Naive thymus-derived CD4-positive, alpha-beta T cell (primary cell): ENCODE measurements around the gene SELENOO. TPM values are rescaled to one million over a fixed set of nuclear protein-coding genes. Genes with fewer than 3 reads are reported as not detected.

Source experiments
- ATAC-seq: fragments of 150-1000 bp; cut with Tn5 transposase; 2 replicates; pipeline ENCODE4 v1.10.0; 2021; ENCODE audit warnings: mild to moderate bottlenecking, moderate library complexity
- CTCF ChIA-PET: fragments of 350-600 bp; sonication (Branson Sonifier 250); formaldehyde crosslinking; loops from one replicate; lab custom pipeline; 2021; ENCODE audit warnings: antibody characterized with exemption; lab: Charles Lee
- POLR2A ChIA-PET: fragments of 350-600 bp; sonication (Branson Sonifier 250); formaldehyde crosslinking; loops from one replicate; lab custom pipeline; 2021; ENCODE audit warnings: antibody characterized with exemption, inconsistent platforms; lab: Charles Lee
- DNase-seq, 9 donors: peaks; one replicate each; pipeline versions ENCODE4 v3.0.0 to v3.0.0-alpha.2; 2020 to 2022; ENCODE audit warnings: mixed read lengths in 1 of 9
- H3K27ac ChIP-seq: one replicate; pipeline ENCODE4 v1.7.0; 2013; ENCODE audit warnings: mild to moderate bottlenecking, low read depth, low read length, moderate library complexity
- H3K27me3 ChIP-seq, 2 donors: one replicate each; pipeline ENCODE4 v1.7.0; 2013; ENCODE audit warnings: low read length in 2 of 2, mild to moderate bottlenecking in 2 of 2, moderate library complexity in 2 of 2; ENCODE audit not compliant: control insufficient read depth in 2 of 2, insufficient read depth in 2 of 2
- H3K36me3 ChIP-seq, 3 experiments: 1 replicate in 2 of 3; 2 replicates in 1 of 3; pipeline ENCODE4 v1.7.0; 2013; ENCODE audit warnings: low read length in 3 of 3, mild to moderate bottlenecking in 3 of 3, moderate library complexity in 1 of 3; ENCODE audit not compliant: insufficient read depth in 3 of 3, control insufficient read depth in 2 of 3
- H3K4me1 ChIP-seq, 2 donors: one replicate each; pipeline ENCODE4 v1.7.0; 2013; ENCODE audit warnings: low read length in 2 of 2, mild to moderate bottlenecking in 2 of 2, moderate library complexity in 1 of 2; ENCODE audit not compliant: control insufficient read depth in 2 of 2, insufficient read depth in 2 of 2
- H3K4me3 ChIP-seq: 2 replicates; pipeline ENCODE4 v1.7.0; 2013; ENCODE audit warnings: mild to moderate bottlenecking, low read length
- H3K9me3 ChIP-seq, 3 experiments: 1 replicate in 2 of 3; 2 replicates in 1 of 3; pipeline ENCODE4 v1.7.0; 2013; ENCODE audit warnings: low read length in 3 of 3; ENCODE audit not compliant: control insufficient read depth in 2 of 3
- H3K27ac Mint-ChIP-seq, 9 donors: one replicate each; pipeline ENCODE4 v1.8.0; 2020 to 2022; ENCODE audit warnings: mixed read lengths in 9 of 9, mild to moderate bottlenecking in 8 of 9, moderate library complexity in 5 of 9, inconsistent platforms in 2 of 9
- H3K27me3 Mint-ChIP-seq, 5 donors: one replicate each; pipeline ENCODE4 v1.8.0; 2021 to 2022; ENCODE audit warnings: mixed read lengths in 5 of 5, mild to moderate bottlenecking in 1 of 5
- H3K36me3 Mint-ChIP-seq, 5 donors: one replicate each; pipeline ENCODE4 v1.8.0; 2020 to 2022; ENCODE audit warnings: mixed read lengths in 5 of 5, mild to moderate bottlenecking in 3 of 5, inconsistent platforms in 1 of 5
- H3K4me1 Mint-ChIP-seq, 7 donors: one replicate each; pipeline ENCODE4 v1.8.0; 2020 to 2022; ENCODE audit warnings: mixed read lengths in 7 of 7, mild to moderate bottlenecking in 3 of 7, inconsistent platforms in 1 of 7
- H3K4me3 Mint-ChIP-seq, 10 donors: one replicate each; pipeline ENCODE4 v1.8.0; 2020 to 2022; ENCODE audit warnings: mild to moderate bottlenecking in 10 of 10, mixed read lengths in 10 of 10, moderate library complexity in 6 of 10, inconsistent platforms in 2 of 10
- H3K9me3 Mint-ChIP-seq, 11 donors: one replicate each; pipeline ENCODE4 v1.8.0; 2020 to 2022; ENCODE audit warnings: mixed read lengths in 11 of 11, mild to moderate bottlenecking in 4 of 11, inconsistent platforms in 1 of 11, moderate library complexity in 1 of 11
- intact Hi-C, 2 donors: fragments of 100-400 bp; cut with micrococcal nuclease; formaldehyde crosslinking; loops; one replicate each; pipeline ENCODE4 v1.15.1; 2023
- polyA plus RNA-seq, 2 donors: library from polyadenylated mRNA; unstranded; fragments of 300-500 nt; fragmentation: Illumina TruSeq; gene quantifications; one replicate each; pipeline ENCODE4 v1.2.3, GENCODE V29; 2021
- total RNA-seq, 6 experiments: library from RNA in 5 of 6; stranded (reverse) in 5 of 6; gene quantifications; 1 replicate in 5 of 6; 2 replicates in 1 of 6; pipeline ENCODE4 v1.2.3 and lab custom pipeline; 2021 to 2026

Gene SELENOO
- total RNA-seq (10 to 100 TPM; 26.7 to 36.6 (median 32.4) TPM), polyA plus RNA-seq (1 to 10 TPM; 3.4 to 5.9 TPM), total RNA-seq (lab: John Stamatoyannopoulos, UW) (37.4 reads per million, percentile 65 among the genes with 10 or more reads in this experiment)

- ATAC-seq (peak; percentile 94), DNase-seq (peak; percentile 76 to 93 (median 83))
- intact Hi-C loops, result loop anchor here (1.0 to 2.0 kb wide), 7 partner anchors 9 to 382 kb away; partner anchors contain the start of genes CHKB (in 1 of the 2), PPP6R2 (in 1 of the 2), TRABD (in 1 of the 2) and TUBGCP6 (in 1 of the 2)
- peaks cover 4 to 15% of the 10 kb centered on the region in 2 donors for H3K4me1 ChIP-seq
- peak within 1 kb of the TSS; percentile 74 to 90 (median 82) for H3K4me3 Mint-ChIP-seq
- H3K4me3 ChIP-seq, result peak within 1 kb of the TSS; percentile 48
- no peaks in the 10 kb centered on the region for H3K9me3 ChIP-seq
- H3K36me3 Mint-ChIP-seq, result peaks cover 0 to 14% (median 0%) of the 10 kb centered on the region in 5 donors
- H3K27ac ChIP-seq, result peak within 1 kb of the TSS; percentile 93
- H3K27me3 ChIP-seq, result no peaks in the 10 kb centered on the region
- peak within 1 kb of the TSS in 7 of 9 donors; percentile 51 to 85 (median 76) for H3K27ac Mint-ChIP-seq
- POLR2A ChIA-PET, result interaction anchor here (0.9 to 1.8 kb wide), 3 partner anchors 10 to 52 kb away, joined by 3 to 15 read pairs (median 8); no protein-coding TSS in a partner anchor
- no peaks in the 10 kb centered on the region for H3K27me3 Mint-ChIP-seq
- H3K9me3 Mint-ChIP-seq, result no peaks in the 10 kb centered on the region
- CTCF ChIA-PET, result no interaction called here
- H3K36me3 ChIP-seq, result peaks cover 0 to 28% (median 0%) of the 10 kb centered on the region in 3 experiments
- H3K4me1 Mint-ChIP-seq, result peaks cover 19 to 33% (median 27%) of the 10 kb centered on the region in 7 donors
Measured at GRCh38 chr22:50200461-50201190, at the start of gene SELENOO. Gene SELENOO (plus strand): TSS chr22:50201011. CDS start chr22:50201037, 26 bp downstream.

GRCh38 chr22:50151571-50152537 lies 49.0 kb upstream of the SELENOO start:
- DNase-seq (no peak), ATAC-seq (no peak)
- Mint-ChIP-seq H3K27ac (no peak overlapping the region), H3K9me3 (no peaks in the 10 kb centered on the region), H3K36me3 (no peaks in the 10 kb centered on the region), H3K4me3 (no peak overlapping the region), H3K27me3 (peaks cover 0 to 3% (median 0%) of the 10 kb centered on the region in 5 donors), H3K4me1 (peaks cover 0 to 4% (median 0%) of the 10 kb centered on the region in 7 donors)
- Histone ChIP-seq H3K4me3 (no peak overlapping the region), H3K27me3 (no peaks in the 10 kb centered on the region), H3K36me3 (no peaks in the 10 kb centered on the region), H3K27ac (no peak overlapping the region), H3K9me3 (no peaks in the 10 kb centered on the region), H3K4me1 (no peaks in the 10 kb centered on the region)
- intact Hi-C loops, result no loop called here
- CTCF ChIA-PET, result no interaction called here
- POLR2A ChIA-PET, result interaction anchor here (1.0 kb wide), 1 partner anchor 40 kb away, joined by 3 read pairs; no protein-coding TSS in a partner anchor

- H3K27me3 Mint-ChIP-seq, result peaks cover 0 to 6% (median 0%) of the 10 kb centered on the region in 5 donors
- ChIA-PET POLR2A (no interaction called here), CTCF (no interaction called here)
- Histone ChIP-seq H3K36me3 (no peaks in the 10 kb centered on the region), H3K9me3 (no peaks in the 10 kb centered on the region), H3K27ac (no peak overlapping the region), H3K4me3 (no peak overlapping the region), H3K4me1 (no peaks in the 10 kb centered on the region), H3K27me3 (no peaks in the 10 kb centered on the region)
- no peaks in the 10 kb centered on the region for H3K36me3 Mint-ChIP-seq
- peaks cover 0 to 4% (median 0%) of the 10 kb centered on the region in 7 donors for H3K4me1 Mint-ChIP-seq
- H3K4me3 Mint-ChIP-seq, result no peak overlapping the region
- ATAC-seq, result no peak
- no peak for DNase-seq
- H3K9me3 Mint-ChIP-seq, result no peaks in the 10 kb centered on the region
- intact Hi-C loops, result no loop called here
- no peak overlapping the region for H3K27ac Mint-ChIP-seq
Measured at GRCh38 chr22:50153056-50153755, 47.6 kb upstream of the SELENOO start.

- POLR2A ChIA-PET, result no interaction called here
- no peaks in the 10 kb centered on the region for H3K9me3 Mint-ChIP-seq
- CTCF ChIA-PET, result no interaction called here
- no peak for ATAC-seq
- H3K4me3 Mint-ChIP-seq, result no peak overlapping the region
- Histone ChIP-seq H3K27ac (no peak overlapping the region), H3K9me3 (no peaks in the 10 kb centered on the region), H3K27me3 (no peaks in the 10 kb centered on the region), H3K4me3 (no peak overlapping the region), H3K36me3 (no peaks in the 10 kb centered on the region), H3K4me1 (no peaks in the 10 kb centered on the region)
- DNase-seq, result no peak
- peaks cover 0 to 4% (median 0%) of the 10 kb centered on the region in 7 donors for H3K4me1 Mint-ChIP-seq
- no peaks in the 10 kb centered on the region for H3K36me3 Mint-ChIP-seq
- H3K27me3 Mint-ChIP-seq, result peaks cover 0 to 10% (median 0%) of the 10 kb centered on the region in 5 donors
- intact Hi-C loops, result no loop called here
- no peak overlapping the region for H3K27ac Mint-ChIP-seq
Measured at GRCh38 chr22:50153756-50154140, 47.1 kb upstream of the SELENOO start.

- intact Hi-C loops, result no loop called here
- peaks cover 4 to 10% (median 8%) of the 10 kb centered on the region in 5 donors for H3K27me3 Mint-ChIP-seq
- Histone ChIP-seq H3K27me3 (no peaks in the 10 kb centered on the region), H3K27ac (no peak overlapping the region), H3K36me3 (no peaks in the 10 kb centered on the region), H3K4me3 (no peak overlapping the region), H3K9me3 (no peaks in the 10 kb centered on the region), H3K4me1 (no peaks in the 10 kb centered on the region)
- no peak overlapping the region for H3K27ac Mint-ChIP-seq
- no peak overlapping the region for H3K4me3 Mint-ChIP-seq
- no peak for DNase-seq
- H3K9me3 Mint-ChIP-seq, result peaks cover 0 to 2% (median 0%) of the 10 kb centered on the region in 11 donors
- POLR2A ChIA-PET, result no interaction called here
- CTCF ChIA-PET, result interaction anchor here (1.2 kb wide), 1 partner anchor 51 kb away, joined by 3 read pairs; no protein-coding TSS in a partner anchor
- no peaks in the 10 kb centered on the region for H3K4me1 Mint-ChIP-seq
- no peak for ATAC-seq
- H3K36me3 Mint-ChIP-seq, result no peaks in the 10 kb centered on the region
Measured at GRCh38 chr22:50157709-50158375, 43.0 kb upstream of the SELENOO start.
